RPMI8226 (cell line): ENCODE measurements around the gene USP17L25.
"Not testable (repeated sequence)": the region's sequence is repeated elsewhere in the genome, so short reads cannot be mapped to it uniquely, and the experiment has no call there.

Experiments
- DNase-seq: peaks from one replicate; pipeline ENCODE4 v3.0.0-alpha.2; 2015

USP17L25 gene, protein sequence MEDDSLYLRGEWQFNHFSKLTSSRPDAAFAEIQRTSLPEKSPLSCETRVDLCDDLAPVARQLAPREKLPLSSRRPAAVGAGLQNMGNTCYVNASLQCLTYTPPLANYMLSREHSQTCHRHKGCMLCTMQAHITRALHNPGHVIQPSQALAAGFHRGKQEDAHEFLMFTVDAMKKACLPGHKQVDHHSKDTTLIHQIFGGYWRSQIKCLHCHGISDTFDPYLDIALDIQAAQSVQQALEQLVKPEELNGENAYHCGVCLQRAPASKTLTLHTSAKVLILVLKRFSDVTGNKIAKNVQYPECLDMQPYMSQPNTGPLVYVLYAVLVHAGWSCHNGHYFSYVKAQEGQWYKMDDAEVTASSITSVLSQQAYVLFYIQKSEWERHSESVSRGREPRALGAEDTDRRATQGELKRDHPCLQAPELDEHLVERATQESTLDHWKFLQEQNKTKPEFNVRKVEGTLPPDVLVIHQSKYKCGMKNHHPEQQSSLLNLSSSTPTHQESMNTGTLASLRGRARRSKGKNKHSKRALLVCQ

DNA sequence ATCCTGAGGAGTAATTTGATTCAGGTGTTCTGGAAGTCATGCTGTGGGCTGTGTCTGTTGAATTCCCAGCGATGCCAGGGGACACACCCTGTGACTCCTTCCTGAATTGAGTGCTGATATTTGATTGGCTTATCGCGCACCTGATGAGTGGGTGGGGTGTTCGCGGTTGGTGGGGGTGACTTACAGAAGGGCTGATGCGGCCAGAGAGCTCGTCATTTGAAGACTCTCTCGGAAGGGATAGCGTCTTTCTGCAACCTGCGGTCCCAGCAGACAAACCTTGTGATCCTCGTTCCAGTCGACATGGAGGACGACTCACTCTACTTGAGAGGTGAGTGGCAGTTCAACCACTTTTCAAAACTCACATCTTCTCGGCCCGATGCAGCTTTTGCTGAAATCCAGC is at the start of gene USP17L25:
USP17L25 (plus strand) TSS at position 301 of the 400 bp plus-strand sequence; CDS start at position 301, 0 bp downstream.
- not testable (repeated sequence) for DNase-seq

GRCh38 chr4:9324191-9324590 is 5.5 kb upstream of the USP17L25 start:
- not testable (repeated sequence) for DNase-seq

GRCh38 chr4:9324865-9325264 is 4.8 kb upstream of the USP17L25 start, which contains the start of gene USP17L24:
USP17L24 (plus strand) TSS chr4:9325165; CDS start chr4:9325165, 0 bp downstream.
- not testable (repeated sequence) for DNase-seq

GRCh38 chr4:9334358-9334757 is 4.6 kb downstream of the USP17L25 start, which contains the start of gene USP17L26:
USP17L26 (plus strand) TSS chr4:9334658; CDS start chr4:9334658, 0 bp downstream.
- not testable (repeated sequence) for DNase-seq

DNA sequence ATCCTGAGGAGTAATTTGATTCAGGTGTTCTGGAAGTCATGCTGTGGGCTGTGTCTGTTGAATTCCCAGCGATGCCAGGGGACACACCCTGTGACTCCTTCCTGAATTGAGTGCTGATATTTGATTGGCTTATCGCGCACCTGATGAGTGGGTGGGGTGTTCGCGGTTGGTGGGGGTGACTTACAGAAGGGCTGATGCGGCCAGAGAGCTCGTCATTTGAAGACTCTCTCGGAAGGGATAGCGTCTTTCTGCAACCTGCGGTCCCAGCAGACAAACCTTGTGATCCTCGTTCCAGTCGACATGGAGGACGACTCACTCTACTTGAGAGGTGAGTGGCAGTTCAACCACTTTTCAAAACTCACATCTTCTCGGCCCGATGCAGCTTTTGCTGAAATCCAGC is 9.4 kb downstream of the USP17L25 start, which contains the start of gene USP17L5:
USP17L5 (plus strand) TSS at position 301 of the 400 bp plus-strand sequence; CDS start at position 301, 0 bp downstream.
- DNase-seq: not testable (repeated sequence)

GRCh38 chr4:9343848-9344247 is 14.1 kb downstream of the USP17L25 start, which contains the start of gene USP17L27:
USP17L27 (plus strand) TSS chr4:9344148; CDS start chr4:9344148, 0 bp downstream.
- not testable (repeated sequence) for DNase-seq

- not testable (repeated sequence) for DNase-seq
These were observed 18.9 kb downstream of the USP17L25 start, which contains the start of gene USP17L28 for GRCh38 chr4:9348593-9348992. USP17L28 (plus strand) TSS chr4:9348893; CDS start chr4:9348893, 0 bp downstream.

GRCh38 chr4:9350866-9351265 is 21.2 kb downstream of the USP17L25 start:
- DNase-seq: not testable (repeated sequence)

DNA sequence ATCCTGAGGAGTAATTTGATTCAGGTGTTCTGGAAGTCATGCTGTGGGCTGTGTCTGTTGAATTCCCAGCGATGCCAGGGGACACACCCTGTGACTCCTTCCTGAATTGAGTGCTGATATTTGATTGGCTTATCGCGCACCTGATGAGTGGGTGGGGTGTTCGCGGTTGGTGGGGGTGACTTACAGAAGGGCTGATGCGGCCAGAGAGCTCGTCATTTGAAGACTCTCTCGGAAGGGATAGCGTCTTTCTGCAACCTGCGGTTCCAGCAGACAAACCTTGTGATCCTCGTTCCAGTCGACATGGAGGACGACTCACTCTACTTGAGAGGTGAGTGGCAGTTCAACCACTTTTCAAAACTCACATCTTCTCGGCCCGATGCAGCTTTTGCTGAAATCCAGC is 23.6 kb downstream of the USP17L25 start, which contains the start of gene USP17L29:
USP17L29 (plus strand) TSS at position 301 of the 400 bp plus-strand sequence; CDS start at position 301, 0 bp downstream.
- DNase-seq: not testable (repeated sequence)

DNA sequence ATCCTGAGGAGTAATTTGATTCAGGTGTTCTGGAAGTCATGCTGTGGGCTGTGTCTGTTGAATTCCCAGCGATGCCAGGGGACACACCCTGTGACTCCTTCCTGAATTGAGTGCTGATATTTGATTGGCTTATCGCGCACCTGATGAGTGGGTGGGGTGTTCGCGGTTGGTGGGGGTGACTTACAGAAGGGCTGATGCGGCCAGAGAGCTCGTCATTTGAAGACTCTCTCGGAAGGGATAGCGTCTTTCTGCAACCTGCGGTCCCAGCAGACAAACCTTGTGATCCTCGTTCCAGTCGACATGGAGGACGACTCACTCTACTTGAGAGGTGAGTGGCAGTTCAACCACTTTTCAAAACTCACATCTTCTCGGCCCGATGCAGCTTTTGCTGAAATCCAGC is 33.1 kb downstream of the USP17L25 start, which contains the start of gene USP17L30:
USP17L30 (plus strand) TSS at position 301 of the 400 bp plus-strand sequence; CDS start at position 301, 0 bp downstream.
- not testable (repeated sequence) for DNase-seq

- not testable (repeated sequence) for DNase-seq
These were observed 50.2 kb downstream of the USP17L25 start for GRCh38 chr4:9379881-9380280.
